ENCODE measurements around the gene SLC44A3. TPM values are rescaled to one million over a fixed set of nuclear protein-coding genes. Genes with fewer than 3 reads are reported as not detected.
"Not testable (repeated sequence)": the region's sequence is repeated elsewhere in the genome, so short reads cannot be mapped to it uniquely, and the experiment has no call there.

SLC44A3 gene
- total RNA-seq, 3 donors from 2014 or later = 2.1 to 12.6 (median 10.5) TPM

DNA sequence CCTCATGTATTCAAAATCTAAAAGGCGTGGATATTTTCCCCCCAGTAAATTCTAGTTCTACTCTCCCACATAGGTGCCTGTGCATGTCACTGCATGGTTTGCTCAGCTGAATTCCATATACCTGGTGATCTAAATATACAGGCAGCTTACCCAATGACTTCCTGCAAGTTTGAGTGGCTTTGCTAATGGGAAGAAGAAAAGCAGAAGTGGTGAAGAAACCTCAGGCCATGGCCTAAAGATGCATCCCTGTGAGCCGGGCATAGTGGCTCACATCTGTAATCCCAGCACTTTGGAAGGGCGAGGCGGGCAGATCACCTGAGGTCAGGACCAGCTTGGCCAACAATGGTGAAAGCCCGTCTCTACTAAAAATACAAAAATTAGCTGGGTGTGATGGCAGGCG is 11.5 kb downstream of the SLC44A3 start:
- Histone ChIP-seq H3K27ac (no peak overlapping the region), H3K27me3 (no peaks in the 10 kb centered on the region)

DNA sequence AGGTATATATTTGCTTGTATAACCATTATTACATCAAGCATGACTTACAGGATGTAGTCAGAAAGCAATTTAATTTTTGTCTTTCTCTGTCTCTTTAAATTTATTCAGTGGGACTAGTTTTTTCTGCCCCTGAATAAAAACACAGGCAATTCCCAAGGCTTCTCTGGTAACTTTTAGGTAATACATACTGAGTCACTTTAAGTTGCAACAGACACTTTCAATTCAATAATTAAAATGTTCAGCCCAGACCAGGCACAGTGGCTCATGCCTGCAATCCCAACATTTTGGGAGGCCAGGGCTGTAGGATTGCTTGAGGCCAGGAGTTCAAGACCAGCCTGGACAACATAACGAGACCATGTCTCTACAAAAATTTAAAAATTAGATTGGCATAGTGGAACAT is 12.3 kb downstream of the SLC44A3 start:
- Histone ChIP-seq H3K4me3 (no peak overlapping the region), H3K9me3 (no peaks in the 10 kb centered on the region), H3K4me1 (no peaks in the 10 kb centered on the region), H3K36me3 (no peaks in the 10 kb centered on the region), H3K27me3 (no peaks in the 10 kb centered on the region), H3K27ac (no peak overlapping the region)
- no peak for DNase-seq (ENCODE audit: low spot score in 2 of 2)
- TF ChIP-seq POLR2AphosphoS5 (IDR thresholded peaks at IDR 0.05) (no peak), POLR2A (IDR thresholded peaks at IDR 0.05) (no peak)
- TF ChIP-seq, protein P1, sequence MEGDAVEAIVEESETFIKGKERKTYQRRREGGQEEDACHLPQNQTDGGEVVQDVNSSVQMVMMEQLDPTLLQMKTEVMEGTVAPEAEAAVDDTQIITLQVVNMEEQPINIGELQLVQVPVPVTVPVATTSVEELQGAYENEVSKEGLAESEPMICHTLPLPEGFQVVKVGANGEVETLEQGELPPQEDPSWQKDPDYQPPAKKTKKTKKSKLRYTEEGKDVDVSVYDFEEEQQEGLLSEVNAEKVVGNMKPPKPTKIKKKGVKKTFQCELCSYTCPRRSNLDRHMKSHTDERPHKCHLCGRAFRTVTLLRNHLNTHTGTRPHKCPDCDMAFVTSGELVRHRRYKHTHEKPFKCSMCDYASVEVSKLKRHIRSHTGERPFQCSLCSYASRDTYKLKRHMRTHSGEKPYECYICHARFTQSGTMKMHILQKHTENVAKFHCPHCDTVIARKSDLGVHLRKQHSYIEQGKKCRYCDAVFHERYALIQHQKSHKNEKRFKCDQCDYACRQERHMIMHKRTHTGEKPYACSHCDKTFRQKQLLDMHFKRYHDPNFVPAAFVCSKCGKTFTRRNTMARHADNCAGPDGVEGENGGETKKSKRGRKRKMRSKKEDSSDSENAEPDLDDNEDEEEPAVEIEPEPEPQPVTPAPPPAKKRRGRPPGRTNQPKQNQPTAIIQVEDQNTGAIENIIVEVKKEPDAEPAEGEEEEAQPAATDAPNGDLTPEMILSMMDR (IDR thresholded peaks at IDR 0.05) = no peak
- intact Hi-C loops (cut with DNase I; ENCODE audit: low total_unique reads) = no loop called here

More for the DNA sequence above, 11.5 kb downstream of the SLC44A3 start:
- H3K9me3 ChIP-seq = no peaks in the 10 kb centered on the region
- intact Hi-C loops (cut with DNase I; ENCODE audit: low total_unique reads) = no loop called here
- no peaks in the 10 kb centered on the region for H3K4me1 ChIP-seq
- no peak overlapping the region for H3K4me3 ChIP-seq
- no peak for DNase-seq (ENCODE audit: low spot score in 2 of 2)
- TF ChIP-seq, protein P1 (IDR thresholded peaks at IDR 0.05) = no peak
- no peaks in the 10 kb centered on the region for H3K36me3 ChIP-seq

DNA sequence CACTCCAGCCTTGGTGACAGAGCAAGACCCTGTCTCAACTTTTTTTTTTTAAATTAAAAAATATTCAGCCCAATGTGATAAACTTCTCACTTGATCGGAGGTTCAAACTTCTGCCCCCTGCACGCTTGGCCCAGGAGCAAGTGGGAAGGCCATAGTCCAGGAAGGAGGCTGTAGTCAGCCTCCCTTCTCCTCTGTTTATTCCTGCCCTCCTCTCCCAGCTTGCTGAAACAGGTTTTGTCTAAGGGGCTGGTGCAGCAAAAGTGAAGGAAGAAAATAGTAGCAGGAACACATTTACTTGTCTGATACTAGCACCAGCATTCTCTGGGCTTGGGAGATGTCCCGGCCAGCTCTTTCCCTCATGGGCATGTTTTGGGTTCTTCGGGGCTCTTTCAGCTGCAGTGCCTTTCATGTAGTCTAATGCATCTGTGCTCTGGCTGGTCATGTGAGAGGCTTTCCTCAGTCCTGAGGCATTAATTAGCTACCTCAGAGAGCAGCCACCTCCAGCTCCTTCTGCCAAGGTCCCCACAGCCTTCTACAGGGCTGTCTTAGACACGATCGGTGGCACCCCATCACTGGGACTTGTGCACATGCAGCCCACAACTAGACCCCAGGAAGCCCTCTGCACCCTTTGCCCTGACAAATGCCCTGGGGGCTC is 12.9 kb downstream of the SLC44A3 start:
- no peaks in the 10 kb centered on the region for H3K36me3 ChIP-seq
- TF ChIP-seq POLR2A (IDR thresholded peaks at IDR 0.05) = no peak
- TF ChIP-seq, protein P1 (IDR thresholded peaks at IDR 0.05) = no peak
- no peak for TF ChIP-seq POLR2AphosphoS5 (IDR thresholded peaks at IDR 0.05)
- DNase-seq (ENCODE audit: low spot score in 2 of 2) = no peak
- H3K27me3 ChIP-seq = no peaks in the 10 kb centered on the region
- no peaks in the 10 kb centered on the region for H3K4me1 ChIP-seq
- intact Hi-C loops (cut with DNase I; ENCODE audit: low total_unique reads) = no loop called here
- H3K9me3 ChIP-seq = no peaks in the 10 kb centered on the region
- no peak overlapping the region for H3K27ac ChIP-seq
- no peak overlapping the region for H3K4me3 ChIP-seq

DNA sequence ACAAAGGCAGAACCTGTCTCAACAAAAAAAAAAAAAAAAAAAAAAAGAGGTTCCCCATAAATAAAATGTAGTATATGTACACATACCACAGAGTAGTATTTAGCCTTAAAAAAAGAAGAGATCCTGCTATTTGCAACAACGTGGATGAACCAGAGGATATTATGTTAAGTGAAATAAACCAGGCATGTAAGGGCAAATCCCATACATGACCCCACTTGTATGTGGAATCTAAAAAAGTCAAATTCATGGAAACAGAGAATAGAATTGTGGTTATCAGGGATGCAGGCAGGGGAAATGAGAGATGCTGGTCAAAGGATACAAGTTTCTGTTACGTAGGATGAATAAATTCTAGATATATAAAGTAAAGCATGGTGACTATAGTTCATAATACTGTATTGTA is 16.7 kb downstream of the SLC44A3 start:
- TF ChIP-seq POLR2AphosphoS5 (IDR thresholded peaks at IDR 0.05) (no peak), POLR2A (IDR thresholded peaks at IDR 0.05) (no peak)
- TF ChIP-seq, protein P1 (IDR thresholded peaks at IDR 0.05) = no peak
- Histone ChIP-seq H3K4me3 (no peak overlapping the region), H3K27ac (no peak overlapping the region), H3K4me1 (no peaks in the 10 kb centered on the region), H3K27me3 (no peaks in the 10 kb centered on the region), H3K9me3 (no peaks in the 10 kb centered on the region), H3K36me3 (no peaks in the 10 kb centered on the region)
- no peak for DNase-seq (ENCODE audit: low spot score in 2 of 2)
- intact Hi-C loops (cut with DNase I; ENCODE audit: low total_unique reads) = no loop called here

DNA sequence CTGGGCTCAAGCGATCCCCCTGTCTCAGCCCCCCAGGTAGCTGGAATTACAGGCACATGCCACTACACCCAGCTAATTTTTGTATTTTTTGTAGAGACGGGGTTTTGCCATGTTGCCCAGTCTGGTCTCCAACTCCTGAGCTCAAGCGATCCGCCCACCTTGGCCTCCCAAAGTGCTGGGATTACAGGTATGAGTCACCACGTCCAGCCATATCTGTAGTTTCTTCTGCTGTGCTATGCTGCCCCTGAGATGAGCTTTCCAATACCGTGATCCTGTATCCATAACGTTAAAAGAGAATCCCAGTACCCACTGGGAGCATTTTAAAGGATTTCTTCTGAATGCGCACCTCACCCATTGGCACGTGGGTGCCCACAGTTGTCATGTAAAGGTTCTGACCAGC is 20.2 kb downstream of the SLC44A3 start:
- H3K27ac ChIP-seq; intact Hi-C loops (cut with DNase I; ENCODE audit: low total_unique reads); H3K36me3 ChIP-seq: not testable (repeated sequence)

DNA sequence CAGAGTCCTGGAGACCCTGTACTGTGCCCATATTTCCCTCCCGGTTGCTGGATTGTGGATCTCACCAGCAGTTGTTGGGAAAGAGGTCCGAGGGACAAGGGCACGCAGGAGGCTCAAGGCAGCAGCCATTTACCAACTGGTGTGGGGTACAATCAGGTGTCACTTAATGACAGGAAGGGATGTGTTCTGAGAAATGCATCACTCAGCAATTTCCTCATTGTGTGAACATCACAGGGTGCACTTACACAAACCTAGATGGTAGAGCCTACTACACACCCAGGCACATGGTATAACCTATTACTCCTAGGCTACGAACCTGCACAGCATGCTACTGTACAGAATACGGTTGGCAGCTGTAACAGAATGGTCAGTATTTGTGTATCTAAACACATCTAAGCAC is 20.7 kb downstream of the SLC44A3 start:
- no peaks in the 10 kb centered on the region for H3K27me3 ChIP-seq
- TF ChIP-seq POLR2A (IDR thresholded peaks at IDR 0.05) (no peak), POLR2AphosphoS5 (IDR thresholded peaks at IDR 0.05) (no peak)
- TF ChIP-seq, protein P1 (IDR thresholded peaks at IDR 0.05) = no peak
- no peaks in the 10 kb centered on the region for H3K4me1 ChIP-seq
- no peak overlapping the region for H3K27ac ChIP-seq
- intact Hi-C loops (cut with DNase I; ENCODE audit: low total_unique reads) = no loop called here
- H3K9me3 ChIP-seq = no peaks in the 10 kb centered on the region
- no peaks in the 10 kb centered on the region for H3K36me3 ChIP-seq
- DNase-seq (ENCODE audit: low spot score in 2 of 2) = no peak
- no peak overlapping the region for H3K4me3 ChIP-seq

More for the DNA sequence above, 20.2 kb downstream of the SLC44A3 start:
- H3K9me3 ChIP-seq; H3K27me3 ChIP-seq; H3K4me3 ChIP-seq; DNase-seq (ENCODE audit: low spot score in 2 of 2); H3K4me1 ChIP-seq: not testable (repeated sequence)
